Trophoblast cell (in vitro differentiated cells and primary cell): ENCODE results near the gene ERVFRD-1.
"Not testable (repeated sequence)": the region's sequence is repeated elsewhere in the genome, so short reads cannot be mapped to it uniquely, and the experiment has no call there.

Experiments used
- DNase-seq, 2 donors: peaks; one replicate each; pipeline ENCODE4 v3.0.0-alpha.2; 2016
- H2AFZ ChIP-seq: 2 replicates; pipeline ENCODE4 v1.6.1; 2013; ENCODE audit warnings: low read length, moderate library complexity, mild to moderate bottlenecking; ENCODE audit not compliant: insufficient read depth, poor library complexity
- H2AK5ac ChIP-seq: 2 replicates; pipeline ENCODE4 v1.6.1; 2013; ENCODE audit warnings: mild to moderate bottlenecking, low read length
- H2BK120ac ChIP-seq: 2 replicates; pipeline ENCODE4 v1.6.1; 2013; ENCODE audit warnings: low read length, mild to moderate bottlenecking, moderate library complexity; ENCODE audit not compliant: insufficient read depth, poor library complexity
- H2BK12ac ChIP-seq: 2 replicates; pipeline ENCODE4 v1.6.1; 2013; ENCODE audit warnings: mild to moderate bottlenecking, low read length, moderate library complexity
- H2BK5ac ChIP-seq: 2 replicates; pipeline ENCODE4 v1.6.1; 2013; ENCODE audit warnings: low read length, low read depth, moderate library complexity, mild to moderate bottlenecking; ENCODE audit not compliant: poor library complexity
- H3K14ac ChIP-seq: 2 replicates; pipeline ENCODE4 v1.6.1; 2013; ENCODE audit warnings: mild to moderate bottlenecking, low read length
- H3K18ac ChIP-seq: 2 replicates; pipeline ENCODE4 v1.6.1; 2013; ENCODE audit warnings: mild to moderate bottlenecking, low read length
- H3K23ac ChIP-seq: 2 replicates; pipeline ENCODE4 v1.6.1; 2013; ENCODE audit warnings: low read length
- H3K27ac ChIP-seq: 2 replicates; pipeline ENCODE4 v1.5.1; 2013; ENCODE audit warnings: low read depth, mild to moderate bottlenecking, inconsistent platforms, low read length, moderate library complexity
- H3K27me3 ChIP-seq: 2 replicates; pipeline ENCODE4 v1.6.1; 2013; ENCODE audit warnings: inconsistent platforms, mild to moderate bottlenecking, low read length, moderate library complexity; ENCODE audit not compliant: insufficient read depth
- H3K36me3 ChIP-seq, 2 experiments: 1 replicate in 1 of 2; 2 replicates in 1 of 2; pipeline ENCODE4 v1.6.1; 2013; ENCODE audit warnings: low read length in 2 of 2, mild to moderate bottlenecking in 2 of 2, moderate library complexity in 1 of 2; ENCODE audit not compliant: insufficient read depth in 2 of 2, control insufficient read depth in 1 of 2
- H3K4ac ChIP-seq: 2 replicates; pipeline ENCODE4 v1.6.1; 2013; ENCODE audit warnings: low read depth, mild to moderate bottlenecking, low read length, moderate library complexity
- H3K4me1 ChIP-seq, 2 experiments: 1 replicate in 1 of 2; 2 replicates in 1 of 2; pipeline ENCODE4 v1.6.1; 2013; ENCODE audit warnings: low read length in 2 of 2, mild to moderate bottlenecking in 2 of 2, moderate library complexity in 1 of 2; ENCODE audit not compliant: insufficient read depth in 2 of 2, control insufficient read depth in 1 of 2
- H3K4me2 ChIP-seq: 2 replicates; pipeline ENCODE4 v1.6.1; 2013; ENCODE audit warnings: inconsistent platforms, mild to moderate bottlenecking, low read length, moderate library complexity
- H3K4me3 ChIP-seq: 2 replicates; pipeline ENCODE4 v1.5.1; 2013; ENCODE audit warnings: mild to moderate bottlenecking, low read depth, low read length, inconsistent platforms
- H3K79me1 ChIP-seq: one replicate; pipeline ENCODE4 v1.6.1; 2013; ENCODE audit warnings: low read length
- H3K79me2 ChIP-seq: 2 replicates; pipeline ENCODE4 v1.6.1; 2013; ENCODE audit warnings: low read length, mild to moderate bottlenecking; ENCODE audit not compliant: control insufficient read depth, insufficient read depth, poor library complexity
- H3K9ac ChIP-seq: 2 replicates; pipeline ENCODE4 v1.6.1; 2013; ENCODE audit warnings: mild to moderate bottlenecking, low read length
- H3K9me3 ChIP-seq: 2 replicates; pipeline ENCODE4 v1.6.1; 2013; ENCODE audit warnings: low read depth, mild to moderate bottlenecking, control low read depth, inconsistent platforms, low read length; ENCODE audit not compliant: insufficient read depth
- H4K12ac ChIP-seq: 2 replicates; pipeline ENCODE4 v1.6.1; 2013; ENCODE audit warnings: low read depth, mild to moderate bottlenecking, low read length, moderate library complexity
- H4K8ac ChIP-seq: 2 replicates; pipeline ENCODE4 v1.6.1; 2013; ENCODE audit warnings: low read depth, mild to moderate bottlenecking, low read length, moderate library complexity
- H4K91ac ChIP-seq: one replicate; pipeline ENCODE4 v1.6.1; 2013; ENCODE audit warnings: low read depth, mild to moderate bottlenecking, low read length, moderate library complexity
- WGBS: extraction: QIAGEN DNeasy Blood & Tissue Kit; methylation state at CpG from one replicate; pipeline ENCODE4 v1.1.7; 2013; ENCODE audit warnings: missing lambda C conversion rate; ENCODE audit not compliant: insufficient read length, insufficient coverage; ENCODE audit errors: extremely low coverage; 5-methylcytosine and 5-hydroxymethylcytosine counted together

The ERVFRD-1 gene

GRCh38 chr6:11093626-11094410 lies 17.7 kb downstream of the ERVFRD-1 start, which contains the start of gene SMIM13:
Gene SMIM13, plus strand, starts transcription at chr6:11093834. Its CDS starts 480 bp downstream, at chr6:11094314.
- Histone ChIP-seq H3K4me2 (peak within 1 kb of the TSS; percentile 96), H2BK12ac (peak within 1 kb of the TSS; percentile 19), H2BK5ac (peak within 1 kb of the TSS; percentile 98), H2BK120ac (peak within 1 kb of the TSS; percentile 98), H3K9me3 (no peaks in the 10 kb centered on the region), H4K12ac (peak within 1 kb of the TSS; percentile 80), H3K23ac (no peak within 1 kb of the TSS), H2AFZ (peak within 1 kb of the TSS; percentile 64), H3K9ac (peak within 1 kb of the TSS; percentile 96), H3K27ac (peak within 1 kb of the TSS; percentile 99), H3K4me1 (peaks cover 9 to 12% of the 10 kb centered on the region in 2 experiments), H4K91ac (peak within 1 kb of the TSS; percentile 99), H3K4me3 (peak within 1 kb of the TSS; percentile 100), H4K8ac (peak within 1 kb of the TSS; percentile 89), H2AK5ac (peak within 1 kb of the TSS; percentile 98), H3K79me1 (peaks cover 23% of the 10 kb centered on the region), H3K18ac (peak within 1 kb of the TSS; percentile 97), H3K4ac (peak within 1 kb of the TSS; percentile 94), H3K36me3 (peaks cover 0 to 4% of the 10 kb centered on the region in 2 experiments), H3K27me3 (no peaks in the 10 kb centered on the region), H3K79me2 (peaks cover 14% of the 10 kb centered on the region), H3K14ac (peak within 1 kb of the TSS; percentile 99)
- DNase-seq, result peak; percentile 99
- WGBS, result no CpG with 5 or more reads among the region's 90 CpGs

GRCh38 chr6:11093376-11093625 lies 18.2 kb downstream of the ERVFRD-1 start:
- no peaks in the 10 kb centered on the region for H3K9me3 ChIP-seq
- peak overlapping the region; percentile 90 for H3K27ac ChIP-seq
- peak overlapping the region; percentile 42 for H3K18ac ChIP-seq
- DNase-seq, result no peak
- H3K4me1 ChIP-seq, result peaks cover 10 to 15% of the 10 kb centered on the region in 2 experiments
- H3K36me3 ChIP-seq, result peaks cover 0 to 4% of the 10 kb centered on the region in 2 experiments
- H3K4ac ChIP-seq, result peak overlapping the region; percentile 29
- H3K4me3 ChIP-seq, result peak overlapping the region; percentile 74
- H3K4me2 ChIP-seq, result peak overlapping the region; percentile 96
- H3K9ac ChIP-seq, result peak overlapping the region; percentile 71
- no peaks in the 10 kb centered on the region for H3K27me3 ChIP-seq
- WGBS, result no CpG with 5 or more reads among the region's 17 CpGs
- no peak overlapping the region for H3K23ac ChIP-seq
- H2AFZ ChIP-seq, result no peak overlapping the region
- peak overlapping the region; percentile 6 for H2BK12ac ChIP-seq
- H2BK120ac ChIP-seq, result peak overlapping the region; percentile 77
- peaks cover 14% of the 10 kb centered on the region for H3K79me2 ChIP-seq
- peak overlapping the region; percentile 67 for H3K14ac ChIP-seq
- H4K91ac ChIP-seq, result peak overlapping the region; percentile 99
- H4K12ac ChIP-seq, result no peak overlapping the region
- no peak overlapping the region for H2AK5ac ChIP-seq
- peaks cover 26% of the 10 kb centered on the region for H3K79me1 ChIP-seq
- peak overlapping the region; percentile 34 for H4K8ac ChIP-seq
- H2BK5ac ChIP-seq, result peak overlapping the region; percentile 58

- Histone ChIP-seq H3K36me3 (peaks cover 0 to 4% of the 10 kb centered on the region in 2 experiments), H4K12ac (no peak overlapping the region), H2BK120ac (peak overlapping the region; percentile 77), H3K4ac (no peak overlapping the region), H4K91ac (peak overlapping the region; percentile 99), H2AK5ac (no peak overlapping the region), H4K8ac (peak overlapping the region; percentile 34), H3K4me1 (peaks cover 14 to 18% of the 10 kb centered on the region in 2 experiments), H3K4me2 (peak overlapping the region; percentile 96), H3K23ac (no peak overlapping the region), H3K9ac (peak overlapping the region; percentile 71), H3K18ac (peak overlapping the region; percentile 42), H3K27ac (peak overlapping the region; percentile 90), H2BK5ac (peak overlapping the region; percentile 58), H3K79me1 (peaks cover 30% of the 10 kb centered on the region), H3K9me3 (no peaks in the 10 kb centered on the region), H3K4me3 (peak overlapping the region; percentile 74), H2BK12ac (peak overlapping the region; percentile 6), H3K79me2 (peaks cover 14% of the 10 kb centered on the region), H2AFZ (no peak overlapping the region), H3K27me3 (no peaks in the 10 kb centered on the region), H3K14ac (peak overlapping the region; percentile 67)
- peak; percentile 94 to 96 for DNase-seq
- WGBS, result no CpG with 5 or more reads among the region's 10 CpGs
These were observed 18.7 kb downstream of the ERVFRD-1 start for GRCh38 chr6:11092668-11093375.

GRCh38 chr6:11091141-11091540 lies 20.4 kb downstream of the ERVFRD-1 start:
- not testable (repeated sequence) for H3K9ac ChIP-seq, DNase-seq, H3K27me3 ChIP-seq, H3K9me3 ChIP-seq, H3K4me2 ChIP-seq, H3K36me3 ChIP-seq, H3K14ac ChIP-seq, H4K8ac ChIP-seq, H2BK5ac ChIP-seq, H2AFZ ChIP-seq, H4K12ac ChIP-seq, H3K23ac ChIP-seq, H3K27ac ChIP-seq, H3K4me3 ChIP-seq, H3K18ac ChIP-seq
- WGBS, result no CpG with 5 or more reads among the region's 5 CpGs
- peak overlapping the region; percentile 67 for H4K91ac ChIP-seq
- H2AK5ac ChIP-seq, result peak overlapping the region; percentile 88
- H3K4ac ChIP-seq, result peak overlapping the region; percentile 61
- H3K79me2 ChIP-seq, result peaks cover 12% of the 10 kb centered on the region
- peaks cover 41% of the 10 kb centered on the region for H3K79me1 ChIP-seq
- peak overlapping the region; percentile 96 for H2BK12ac ChIP-seq
- peak overlapping the region; percentile 60 for H2BK120ac ChIP-seq
- H3K4me1 ChIP-seq, result peaks cover 20 to 22% of the 10 kb centered on the region in 2 experiments
